Measurements from ENCODE around the gene NR5A1. TPM values are rescaled to one million over a fixed set of nuclear protein-coding genes. Genes with fewer than 3 reads are reported as not detected.
A peak's percentile ranks its signal among the peaks of the same experiment; 100 is the strongest.

The NR5A1 gene
- polyA plus RNA-seq (2013, experiment 1 of 2; ENCODE audit: insufficient read length) = not detected
- polyA plus RNA-seq (2013, experiment 2 of 2; ENCODE audit: insufficient read length) = not detected

DNA sequence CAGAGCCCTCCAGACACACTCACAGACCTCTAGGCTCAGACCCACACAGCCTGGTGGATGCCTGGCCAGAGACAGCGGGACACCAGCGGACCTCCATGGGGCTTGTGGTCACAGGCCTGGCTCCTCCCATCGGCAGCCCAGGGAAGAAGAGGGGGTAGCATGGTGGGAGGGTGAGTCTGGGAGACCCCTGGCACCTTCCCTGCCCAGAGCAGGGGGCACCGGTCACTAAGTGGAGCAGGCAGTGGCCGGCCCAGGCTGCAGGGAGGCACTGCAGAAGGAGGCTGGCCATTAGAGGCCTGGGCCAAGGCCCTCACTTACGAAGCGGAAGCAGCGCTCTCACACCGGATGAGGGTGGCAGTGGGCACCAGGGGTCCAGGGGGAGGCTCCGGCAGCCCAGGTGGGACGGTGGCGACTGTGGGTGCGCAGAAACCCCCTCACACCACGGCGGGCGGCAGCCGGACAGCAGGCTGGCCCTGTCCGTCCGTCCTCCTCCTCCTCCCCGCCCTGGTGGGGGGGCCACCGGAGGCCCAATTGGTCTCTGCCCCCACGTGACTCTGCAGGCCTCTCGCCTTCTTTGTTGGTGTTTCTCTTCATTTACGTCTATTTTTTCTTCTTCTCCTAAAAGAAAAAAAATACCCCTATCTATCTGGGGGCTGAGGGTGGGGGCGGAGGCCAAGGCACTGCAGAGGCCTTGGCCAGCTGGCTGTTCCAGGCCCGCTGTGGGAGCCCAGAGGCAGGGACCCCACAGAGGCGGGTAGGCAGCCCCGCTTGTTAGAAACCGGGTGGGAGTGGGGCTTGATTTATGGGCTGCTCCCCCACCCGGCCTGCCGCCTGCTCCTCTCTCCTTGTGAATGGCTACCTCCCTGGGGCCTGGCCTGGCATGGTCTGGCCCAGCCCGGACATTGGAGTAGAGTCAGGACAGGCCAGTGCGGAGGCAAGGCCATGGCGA is at the start of gene NR5A1:
Gene NR5A1 (minus strand): TSS at position 469 of the 949 bp plus-strand sequence. CDS start 4,004 bp downstream, outside the sequence.
- DNase-seq = no peak

DNA sequence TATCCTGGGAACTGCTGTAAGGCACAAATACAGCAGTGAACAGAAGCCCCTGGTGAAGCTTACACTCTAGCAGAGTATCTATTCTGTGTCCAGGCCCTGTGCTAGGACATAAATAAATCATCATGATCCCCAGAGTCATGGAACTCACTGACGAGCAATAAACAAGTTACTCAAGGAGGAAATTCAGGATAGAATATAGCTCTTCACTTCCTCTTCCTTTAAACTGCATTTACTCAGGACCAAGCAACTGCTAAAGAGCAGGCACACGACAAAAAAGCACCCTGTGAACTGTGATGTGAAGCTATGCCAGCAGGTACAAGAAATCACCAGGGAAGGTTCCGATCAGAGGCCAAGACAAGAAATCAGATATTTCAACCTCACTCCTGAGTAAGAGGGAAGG is 47.8 kb upstream of the NR5A1 start:
- DNase-seq = no peak

DNA sequence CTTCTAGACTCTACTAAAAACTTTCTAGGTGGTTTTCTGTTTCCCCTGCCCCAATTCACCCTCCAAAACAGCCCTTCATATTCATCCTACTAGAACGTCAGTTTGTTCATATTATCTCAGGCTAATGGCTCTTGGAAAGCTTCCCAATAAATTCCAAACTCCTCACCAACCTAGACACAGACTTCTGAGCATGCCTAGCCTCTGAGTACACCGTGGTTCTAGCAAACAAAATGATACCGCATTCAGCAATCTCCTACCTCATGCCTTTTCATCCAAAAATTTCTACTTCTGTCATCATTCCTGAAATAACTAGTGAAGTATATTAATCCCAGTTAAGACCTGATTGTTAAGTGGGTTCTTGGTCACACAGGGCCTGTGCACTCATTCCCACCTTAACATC is 46.5 kb upstream of the NR5A1 start:
- DNase-seq = peak; percentile 83

DNA sequence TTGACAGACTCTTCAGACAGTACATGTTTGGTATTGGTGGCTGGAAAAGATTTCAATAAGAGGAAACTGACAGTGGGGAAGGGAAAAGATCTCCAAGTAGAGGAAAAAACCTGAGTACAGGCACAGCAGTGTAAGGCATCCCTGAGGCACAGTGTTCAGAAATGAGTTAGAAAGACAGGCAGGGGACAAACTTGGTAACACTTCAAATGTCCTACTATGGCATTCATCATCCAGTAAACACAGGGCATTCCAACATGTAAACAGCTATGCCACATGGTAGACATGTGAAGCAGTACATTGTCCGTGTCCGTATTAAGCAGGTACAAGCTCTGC is 45.0 kb upstream of the NR5A1 start:
- no peak for DNase-seq

DNA sequence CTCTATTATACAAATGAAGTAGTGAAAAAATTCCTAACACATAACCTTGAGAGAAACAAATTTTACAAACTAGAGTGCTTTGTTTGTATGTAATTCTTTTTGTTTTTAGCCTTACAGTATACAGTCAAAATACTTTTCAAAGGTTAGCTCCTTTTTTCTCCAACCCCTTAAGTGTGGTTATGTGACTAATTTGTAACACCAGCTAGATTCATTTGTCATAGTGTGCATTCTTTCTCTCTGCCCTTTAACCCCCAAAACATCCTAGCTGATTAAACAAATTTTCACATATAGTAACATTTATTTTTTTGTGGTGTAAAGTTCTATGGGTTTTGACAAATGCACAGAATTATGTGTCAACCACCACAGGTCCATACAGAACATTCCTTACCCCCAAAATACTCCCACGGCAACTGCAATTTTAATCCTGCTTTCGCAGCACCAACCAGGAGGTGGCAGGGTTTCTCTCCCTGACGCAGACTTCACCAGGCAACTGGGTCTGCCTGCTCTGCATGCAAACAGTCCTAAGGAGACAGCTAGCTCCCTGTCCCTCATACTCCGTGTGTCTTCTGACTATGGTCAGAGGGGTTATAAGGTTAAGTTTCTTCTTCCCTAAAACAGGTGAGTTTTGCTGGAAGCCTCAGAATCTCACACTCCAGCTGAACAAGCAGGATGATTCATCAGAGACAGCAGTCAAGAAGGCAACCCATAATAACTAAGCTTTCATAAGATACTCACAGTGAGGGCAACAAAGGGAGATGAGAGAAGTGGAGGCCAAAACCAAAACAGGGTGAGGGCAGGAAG is 44.5 kb upstream of the NR5A1 start:
- DNase-seq = peak; percentile 68

DNA sequence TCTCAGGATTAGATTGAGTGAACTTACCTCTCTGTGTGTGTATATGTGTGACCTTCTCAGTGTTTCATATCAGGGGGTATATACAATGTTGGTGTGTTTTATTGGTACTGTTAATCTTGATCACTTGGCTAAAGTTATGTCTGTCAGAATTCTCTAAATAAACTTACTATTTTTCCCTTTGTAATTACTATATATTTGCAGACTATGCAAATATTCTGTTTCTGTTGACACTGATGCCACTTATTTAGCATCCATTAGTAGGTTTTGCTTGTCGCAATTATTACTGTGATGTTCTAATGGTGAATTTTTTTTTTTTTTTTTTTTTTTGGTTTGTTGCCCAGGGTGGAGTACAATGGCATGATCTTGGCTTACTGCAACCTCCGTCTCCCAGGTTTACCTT is 42.9 kb upstream of the NR5A1 start:
- no peak for DNase-seq

DNA sequence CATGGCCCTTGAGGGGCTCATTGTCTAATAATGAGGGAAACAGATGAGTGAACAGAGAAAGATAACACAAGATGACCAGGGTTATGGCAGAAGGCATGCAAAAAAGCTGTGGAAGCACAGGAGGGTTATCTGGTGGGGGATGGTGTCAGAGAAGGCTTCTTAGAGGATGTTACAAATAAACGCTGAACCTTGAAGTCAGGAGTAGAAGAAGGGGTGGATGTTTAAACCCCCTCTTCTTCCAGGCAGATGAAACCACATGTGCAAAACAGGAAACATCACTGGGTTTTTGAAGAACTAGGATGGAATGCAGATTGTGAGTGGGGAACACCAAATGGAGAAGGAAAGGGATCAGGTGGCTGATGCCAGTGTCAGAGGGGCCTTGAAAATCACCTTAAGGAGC is 41.8 kb upstream of the NR5A1 start:
- no peak for DNase-seq

DNA sequence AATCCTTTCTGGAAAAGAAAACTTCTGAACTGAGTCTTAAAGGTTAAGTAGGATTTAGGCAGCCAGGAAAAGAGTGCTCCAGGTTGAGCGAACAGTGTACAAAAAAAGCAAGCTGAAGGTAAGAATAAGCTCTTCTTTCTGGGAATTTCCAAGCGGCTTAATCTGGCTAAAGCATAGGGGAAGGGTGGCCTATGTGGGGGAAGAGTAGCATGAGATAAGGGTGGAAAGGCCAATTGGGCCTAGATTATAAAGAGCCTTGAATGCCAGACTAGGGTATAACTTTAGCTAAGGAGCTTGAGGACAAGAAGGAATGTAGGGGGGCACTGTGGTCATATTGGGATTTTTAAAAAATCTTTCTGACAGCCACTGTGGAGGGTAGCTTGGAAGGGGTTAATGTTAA is 37.3 kb upstream of the NR5A1 start:
- no peak for DNase-seq

DNA sequence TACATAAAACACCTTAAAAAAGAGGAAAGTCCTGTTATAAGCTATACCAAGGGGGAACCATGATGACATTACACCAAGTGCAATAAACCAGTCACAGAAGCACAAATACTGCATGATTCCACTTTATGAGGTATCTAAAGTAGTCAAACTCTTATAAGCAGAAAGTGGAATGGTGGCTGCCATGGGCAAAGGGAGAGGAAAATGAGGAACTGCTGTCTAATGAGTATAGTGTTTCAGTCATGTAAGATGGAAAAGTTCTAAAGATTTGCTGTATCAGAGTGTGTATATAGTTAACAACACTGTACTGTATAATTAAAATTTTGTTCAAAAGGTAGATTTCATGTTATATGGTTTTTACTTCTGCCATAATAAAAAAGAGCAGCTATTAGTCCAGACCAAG is 34.6 kb upstream of the NR5A1 start:
- DNase-seq = no peak

DNA sequence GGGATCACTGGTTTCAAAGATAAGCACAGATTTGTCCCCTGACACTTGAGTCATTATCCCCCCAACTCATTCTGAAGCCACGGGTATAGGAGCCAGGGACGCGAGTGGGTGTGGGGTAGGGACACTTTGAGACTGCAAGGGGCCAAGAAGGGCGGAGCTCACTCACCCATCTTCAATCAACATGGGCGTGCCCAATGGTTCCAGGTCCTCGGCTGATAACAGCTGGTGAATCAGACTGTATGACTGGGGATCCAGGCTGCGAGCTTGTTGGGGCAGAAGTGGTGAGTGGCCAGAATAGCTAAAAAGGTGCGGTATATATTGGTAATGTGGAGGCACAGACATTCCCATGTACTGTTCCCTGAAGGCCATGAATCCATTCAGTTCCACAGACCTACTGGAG is 30.7 kb upstream of the NR5A1 start:
- no peak for DNase-seq

DNA sequence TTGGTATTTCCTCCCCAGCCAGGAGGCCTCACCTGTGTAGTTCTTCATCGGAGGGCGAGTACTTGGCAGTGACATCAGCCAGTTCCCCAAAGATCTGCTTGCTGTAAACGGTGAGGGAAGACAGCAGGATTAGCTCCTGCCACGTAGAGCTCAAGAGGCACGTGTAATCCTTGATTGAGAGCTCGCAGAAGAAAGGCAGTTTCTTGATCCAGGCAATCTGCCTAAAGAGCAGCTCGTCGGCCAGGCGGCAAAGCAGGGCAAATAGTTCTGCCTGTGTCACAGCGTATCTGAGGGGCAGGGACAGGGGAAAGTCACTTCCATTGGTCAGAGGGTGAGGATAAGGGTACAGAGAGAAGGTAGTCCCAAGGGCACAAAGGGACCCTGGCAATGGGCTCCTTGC is 28.6 kb upstream of the NR5A1 start:
- DNase-seq = no peak

DNA sequence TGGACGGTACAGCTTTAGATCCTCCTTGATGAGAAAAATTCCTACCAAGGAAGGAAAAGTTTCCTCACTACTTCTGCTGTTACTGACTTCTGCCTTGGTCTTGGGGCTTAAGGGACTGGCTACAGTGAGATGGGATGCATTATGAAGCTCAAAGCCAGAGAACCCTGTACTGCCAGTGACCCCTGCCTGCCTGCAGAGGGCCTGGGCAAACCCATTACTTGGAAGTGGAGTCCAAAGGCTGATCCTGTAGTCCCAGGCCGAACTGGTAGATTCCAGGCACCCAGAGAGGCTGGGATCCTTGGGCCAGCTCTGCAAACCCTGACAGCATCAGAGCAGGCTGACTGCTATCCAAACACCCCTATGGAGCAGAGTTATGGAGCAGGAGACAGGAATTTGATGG is 25.7 kb upstream of the NR5A1 start:
- DNase-seq = no peak

DNA sequence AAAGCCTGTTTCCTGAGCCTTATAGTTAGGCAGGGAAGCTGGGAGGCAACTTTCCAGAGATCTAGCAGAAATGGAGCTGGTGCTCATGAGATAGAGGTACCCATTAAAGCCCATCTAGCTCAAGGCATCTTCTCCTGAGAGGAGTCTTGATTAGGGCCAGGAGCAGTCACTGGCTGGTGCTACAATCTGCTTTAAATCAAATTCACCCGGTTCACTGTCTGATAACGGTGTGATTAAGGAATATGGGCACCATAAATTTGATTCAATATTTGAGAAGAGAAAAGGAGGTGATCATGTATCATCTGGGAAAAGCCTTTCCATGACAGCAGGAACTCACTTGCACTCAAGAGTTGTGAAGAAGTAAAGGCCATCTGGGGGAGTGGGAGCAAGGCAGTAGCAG is 23.9 kb upstream of the NR5A1 start:
- no peak for DNase-seq

DNA sequence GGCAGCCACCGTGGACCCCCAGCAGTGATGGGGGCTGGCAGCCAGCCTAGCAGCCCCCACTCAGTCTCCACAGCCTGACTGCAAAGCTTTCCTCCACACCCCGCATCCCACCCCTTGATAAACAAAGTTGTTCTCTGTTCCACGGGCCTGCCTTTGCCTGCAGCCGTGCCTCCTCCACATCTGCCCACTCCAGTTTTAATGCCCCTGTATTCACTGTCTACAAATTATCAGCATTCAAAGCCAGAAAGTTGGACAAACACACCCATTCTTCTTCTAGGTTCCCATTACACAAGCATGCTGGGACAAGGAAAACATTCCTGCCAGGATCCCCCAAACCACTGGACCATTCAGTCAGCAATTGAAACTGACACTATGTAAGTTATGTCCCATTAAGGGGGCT is 23.0 kb upstream of the NR5A1 start:
- DNase-seq = no peak

DNA sequence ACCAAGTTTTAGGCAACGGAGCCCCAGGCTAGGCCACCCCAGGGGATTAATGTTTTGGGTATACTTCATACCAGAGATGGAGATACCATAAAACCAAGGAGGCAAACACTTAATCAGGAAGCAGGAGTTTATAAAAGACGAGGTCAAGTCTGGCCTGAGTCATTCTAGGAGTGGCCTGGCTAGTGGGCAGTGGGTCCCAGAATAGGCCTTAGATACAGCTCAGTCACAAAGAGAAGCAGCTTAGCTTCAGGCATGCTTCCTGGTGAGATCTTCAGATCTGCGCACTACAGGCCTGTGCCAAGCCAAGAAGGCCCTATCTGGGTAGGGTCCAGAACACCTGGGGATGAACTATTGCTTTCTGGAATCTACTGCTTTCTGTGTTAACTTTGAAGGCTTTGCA is 20.6 kb upstream of the NR5A1 start:
- peak; percentile 12 for DNase-seq

DNA sequence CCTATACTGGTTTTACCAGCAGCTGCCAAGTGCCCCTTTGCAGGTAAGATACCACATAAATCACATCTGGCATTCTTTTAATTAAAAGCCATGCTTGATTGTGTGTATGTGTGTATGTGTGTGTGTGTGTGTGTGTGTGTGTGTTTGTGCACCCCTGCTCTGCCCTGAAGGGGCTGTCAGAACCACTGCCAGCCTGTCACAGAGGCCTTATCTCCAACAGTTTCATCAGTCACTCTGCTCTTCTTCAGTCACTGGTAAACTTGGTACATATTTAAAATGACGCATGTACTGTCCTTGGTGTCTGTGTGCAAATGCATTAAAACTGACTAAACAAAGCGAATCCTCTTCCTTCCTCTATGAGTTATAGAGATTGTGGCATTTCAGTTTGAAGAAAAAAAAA is 19.0 kb upstream of the NR5A1 start:
- DNase-seq = no peak

DNA sequence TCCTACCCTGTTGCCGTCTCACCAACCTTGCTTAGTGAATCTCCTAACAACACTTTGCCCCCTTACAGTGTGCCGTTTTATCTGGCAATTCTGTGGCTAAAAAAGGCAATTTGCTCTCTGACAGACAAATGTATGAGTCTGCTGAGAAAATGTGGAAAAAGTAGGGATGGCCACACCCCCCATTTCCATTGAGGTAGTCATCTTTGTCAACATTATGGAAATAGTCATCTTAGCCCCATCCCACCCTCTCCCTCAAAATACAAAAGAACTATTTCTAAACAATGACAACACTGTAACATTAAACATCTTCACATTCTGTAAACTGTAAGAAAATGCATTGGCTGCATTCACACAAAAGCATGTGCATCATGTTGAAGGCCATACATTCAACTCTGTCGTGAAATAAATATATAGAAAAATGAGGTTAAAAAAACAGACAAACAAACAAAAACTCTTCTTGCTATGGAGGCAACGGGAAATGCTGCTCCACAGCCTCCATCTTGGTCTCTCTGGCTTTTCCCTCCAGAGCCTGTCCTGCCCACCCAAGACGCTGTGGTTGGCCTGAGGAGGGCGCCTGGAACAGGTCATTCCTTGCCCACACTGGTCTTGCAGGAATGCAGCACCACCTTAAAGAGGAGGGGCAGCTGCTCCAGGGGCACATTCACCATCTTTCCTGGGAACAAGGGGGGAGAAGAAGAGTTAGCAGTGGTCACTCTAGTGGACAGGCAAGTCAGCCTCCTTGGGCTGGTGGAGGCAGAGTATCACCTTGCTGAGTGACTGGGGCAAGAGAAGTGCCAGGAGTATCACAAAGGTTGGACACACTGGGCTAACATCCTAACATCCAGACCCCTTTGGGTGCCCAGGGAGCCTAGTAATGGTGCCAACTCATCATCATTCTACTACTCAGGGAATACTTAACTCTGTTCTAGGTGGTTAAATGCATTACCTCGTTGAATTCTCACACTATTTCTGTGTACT is 15.2 kb upstream of the NR5A1 start:
- DNase-seq = no peak

DNA sequence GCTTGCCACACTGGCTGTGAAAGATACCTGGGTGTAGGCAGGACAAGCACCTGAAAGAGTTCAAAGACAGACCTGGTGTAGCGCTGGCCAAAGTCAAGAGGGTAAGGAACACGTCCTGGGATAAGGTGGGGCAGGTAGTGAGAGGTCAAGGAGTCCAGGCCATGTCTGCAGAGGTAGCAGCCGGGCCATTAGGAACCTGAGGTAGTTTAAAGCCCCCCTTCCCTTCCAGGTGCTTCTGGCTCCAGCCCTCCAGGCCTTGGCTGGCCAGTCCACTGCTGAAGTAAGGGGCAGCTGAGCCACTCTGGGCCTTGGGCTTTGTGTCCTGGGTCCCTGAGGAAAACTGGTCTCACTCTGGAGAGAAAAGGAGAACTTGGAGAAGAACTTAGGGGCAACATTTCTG is 13.9 kb upstream of the NR5A1 start:
- no peak for DNase-seq

DNA sequence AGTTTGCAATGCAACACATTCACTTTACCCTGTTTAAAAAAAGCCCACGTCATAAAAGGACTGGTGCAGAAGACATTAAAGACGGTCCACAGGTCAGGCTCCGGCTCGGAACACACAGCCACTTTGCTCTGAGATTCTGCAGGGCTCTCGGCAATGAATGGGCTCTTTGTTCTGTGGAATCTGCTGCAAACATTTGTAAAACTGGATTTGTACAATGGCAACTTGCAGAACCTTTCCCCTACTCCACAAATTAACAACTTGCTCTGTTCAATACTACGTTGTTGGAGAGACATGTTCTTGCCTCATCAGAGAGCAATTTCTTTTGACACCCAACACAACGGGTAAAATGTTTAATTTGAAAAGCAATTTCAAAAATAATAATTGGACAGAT is 13.0 kb upstream of the NR5A1 start:
- DNase-seq = no peak

DNA sequence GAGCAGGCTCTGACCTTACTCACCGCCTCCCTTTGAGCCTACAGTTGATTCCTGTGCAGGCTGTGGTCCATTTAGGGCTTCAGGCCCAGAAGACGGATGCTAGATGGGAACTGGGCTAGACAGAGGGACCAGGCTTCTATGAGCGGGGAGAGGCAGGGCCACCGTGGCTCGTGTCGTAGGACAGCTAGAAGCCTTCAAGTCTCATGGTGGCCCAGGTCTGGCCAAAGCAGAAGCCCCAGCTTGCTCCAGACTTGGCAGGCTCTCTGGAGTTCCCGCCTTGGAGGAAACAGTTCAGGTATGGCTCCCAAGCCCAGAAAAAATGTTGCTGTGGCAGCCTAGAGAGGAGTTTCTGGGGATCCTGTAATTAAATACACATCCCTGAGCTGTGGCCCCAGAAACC is 10.9 kb upstream of the NR5A1 start:
- no peak for DNase-seq

DNA sequence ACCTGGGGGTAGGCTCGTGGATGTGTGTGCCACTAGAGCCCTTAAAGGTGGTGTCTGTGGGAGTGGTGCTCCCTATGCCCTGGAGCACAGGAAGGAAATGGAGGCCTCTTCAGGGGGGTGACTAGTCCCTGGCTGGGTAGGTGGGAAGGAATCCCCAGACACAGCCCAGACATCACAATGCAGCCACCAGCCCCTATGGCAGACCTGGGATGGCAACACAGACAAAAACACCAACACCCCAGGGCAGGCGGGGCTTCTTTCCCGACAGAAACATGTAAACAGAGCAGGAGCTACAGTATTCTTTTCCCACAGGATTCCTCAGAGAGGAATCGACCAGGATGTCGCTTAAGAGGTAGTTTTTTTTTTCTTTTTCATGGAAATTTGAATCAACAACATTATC is 10.4 kb upstream of the NR5A1 start:
- DNase-seq = no peak

DNA sequence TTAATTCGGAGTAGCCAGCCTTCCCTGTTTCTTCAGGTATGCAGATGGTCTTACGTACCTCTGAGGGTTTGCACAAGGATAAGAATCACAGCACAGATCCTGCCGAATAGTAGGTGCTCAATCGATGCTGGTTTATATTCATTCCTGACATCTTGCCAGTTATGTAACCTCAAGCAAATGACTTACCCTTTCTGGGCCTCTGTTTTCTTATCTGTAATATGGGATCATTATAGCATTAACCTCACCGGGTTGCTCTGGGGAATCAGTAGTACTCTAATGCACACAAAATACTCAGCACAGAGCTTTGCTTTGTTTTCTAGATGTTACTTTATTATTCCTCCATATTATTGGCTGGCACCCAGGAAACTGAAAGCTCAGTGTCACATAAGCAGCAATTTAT is 7.7 kb upstream of the NR5A1 start:
- DNase-seq = no peak

DNA sequence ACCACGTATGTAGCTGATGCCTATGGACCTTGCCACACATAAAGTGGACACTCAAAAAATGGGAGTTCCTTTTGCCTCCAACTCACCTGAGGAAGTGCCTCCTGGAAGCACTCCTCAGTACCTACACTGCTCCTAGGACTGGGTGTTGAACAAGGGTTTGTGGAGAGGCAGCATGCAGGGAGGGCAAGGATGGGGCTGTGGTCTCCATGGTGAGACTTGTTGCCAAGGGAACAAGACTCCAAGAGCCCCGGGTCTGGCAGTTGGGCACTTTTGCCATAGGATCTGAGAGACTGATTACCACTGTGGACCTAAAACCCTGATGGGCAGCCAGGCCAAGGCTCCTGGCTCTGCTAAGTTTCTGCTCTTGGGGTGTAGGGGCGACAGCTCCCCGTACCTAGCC is 6.9 kb upstream of the NR5A1 start:
- DNase-seq = no peak

All from fibroblast of skin of back (primary cell).